OCI-LY7 (cell line): ENCODE measurements around the gene TMEM135. TPM values are rescaled to one million over a fixed set of nuclear protein-coding genes. Genes with fewer than 3 reads are reported as not detected.
"Not testable (repeated sequence)": the region's sequence is repeated elsewhere in the genome, so short reads cannot be mapped to it uniquely, and the experiment has no call there.

ENCODE experiments used
- BruUV-seq: library from RNA; stranded (reverse); fragments of 400-500 nt; replicated peaks from 2 replicates; lab custom pipeline; 2021; lab: Mats Ljungman, UMichigan
- CTCF ChIA-PET: fragments of 300-600 bp; sonication (Branson Sonifier 250); formaldehyde crosslinking; loops from one replicate; lab custom pipeline; 2022; ENCODE audit warnings: antibody characterized with exemption; ENCODE audit not compliant: unreplicated experiment; lab: Charles Lee
- POLR2A ChIA-PET: fragments of 300-600 bp; sonication (Branson Sonifier 250); formaldehyde crosslinking; loops from one replicate; lab custom pipeline; 2022; ENCODE audit warnings: antibody characterized with exemption; lab: Charles Lee
- DNase-seq: peaks from one replicate; pipeline ENCODE4 v3.0.0-alpha.2; 2015; ENCODE audit warnings: low spot score
- H2AFZ ChIP-seq: fragments of 200-600 bp; sonication (generic), shearing (Covaris generic); 2 replicates; pipeline ENCODE4 v1.6.1; 2014; ENCODE audit warnings: mild to moderate bottlenecking, antibody characterized with exemption, low read length, moderate library complexity
- H3K27ac ChIP-seq: fragments of 200-600 bp; sonication (generic); 2 replicates; pipeline ENCODE4 v1.5.1; 2014; ENCODE audit warnings: mixed run types, low read depth, mild to moderate bottlenecking, moderate library complexity, low read length, inconsistent platforms; ENCODE audit not compliant: poor library complexity, severe bottlenecking
- H3K36me3 ChIP-seq: fragments of 200-600 bp; sonication (generic); 2 replicates; pipeline ENCODE4 v1.6.1; 2014; ENCODE audit warnings: mild to moderate bottlenecking, antibody characterized with exemption, low read length, moderate library complexity, mixed read lengths; ENCODE audit not compliant: insufficient read depth
- H3K4me1 ChIP-seq: fragments of 200-600 bp; sonication (generic); 2 replicates; pipeline ENCODE4 v1.5.1; 2014; ENCODE audit warnings: mild to moderate bottlenecking, low read length; ENCODE audit not compliant: insufficient read depth, poor library complexity, severe bottlenecking
- H3K4me2 ChIP-seq: fragments of 200-600 bp; sonication (generic); 2 replicates; pipeline ENCODE4 v1.6.1; 2014; ENCODE audit warnings: mild to moderate bottlenecking, low read length
- H3K4me3 ChIP-seq: fragments of 200-600 bp; sonication (generic); 2 replicates; pipeline ENCODE4 v1.5.1; 2014; ENCODE audit warnings: mild to moderate bottlenecking, low read depth, low read length; ENCODE audit not compliant: poor library complexity, severe bottlenecking
- H3K79me2 ChIP-seq: fragments of 200-600 bp; sonication (generic); 2 replicates; pipeline ENCODE4 v1.6.1; 2016; ENCODE audit warnings: low read depth, mild to moderate bottlenecking, low read length, moderate library complexity, mixed read lengths; ENCODE audit not compliant: insufficient read depth
- H3K9me2 ChIP-seq: fragments of 200-600 bp; sonication (generic); 2 replicates; pipeline ENCODE4 v1.6.1; 2016; ENCODE audit warnings: mild to moderate bottlenecking, low read length, mixed read lengths; ENCODE audit not compliant: insufficient read depth
- H3K9me3 ChIP-seq: fragments of 200-600 bp; sonication (generic); 2 replicates; pipeline ENCODE4 v1.6.1; 2014; ENCODE audit warnings: mild to moderate bottlenecking, mixed run types, low read length, mixed read lengths
- H4K20me1 ChIP-seq: fragments of 200-600 bp; sonication (generic); 2 replicates; pipeline ENCODE4 v1.6.1; 2014; ENCODE audit warnings: mild to moderate bottlenecking, antibody characterized with exemption, low read length, moderate library complexity, mixed read lengths; ENCODE audit not compliant: insufficient read depth
- EZH2phosphoT487 ChIP-seq: fragments of 200-600 bp; sonication (generic); IDR thresholded peaks from 2 replicates; pipeline ENCODE4 v1.6.1; 2018; ENCODE audit warnings: low read depth, borderline replicate concordance, mild to moderate bottlenecking, mixed run types, antibody characterized with exemption, low read length, moderate library complexity, mixed read lengths
- intact Hi-C: fragments of 100-400 bp; cut with micrococcal nuclease; formaldehyde crosslinking; loops from one replicate; pipeline ENCODE4 v1.10.0; 2022; ENCODE audit not compliant: unreplicated experiment
- total RNA-seq, 2 experiments: library from RNA; depleted of rRNA in 1 of 2; stranded (reverse); fragments of >200 nt in 1 of 2; shearing (Covaris generic) in 1 of 2; gene quantifications; 2 replicates each; pipeline ENCODE4 v1.2.3, GENCODE V29; 2014 to 2022
- TF ChIP-seq, protein P1 (sequence below): fragments of 200-600 bp; sonication (generic); conservative IDR thresholded peaks from 2 replicates; pipeline ENCODE4 v1.5.1; 2014; ENCODE audit warnings: mild to moderate bottlenecking, antibody characterized with exemption, low read length, moderate library complexity, mixed read lengths

TMEM135 gene
- total RNA-seq, 2 experiments from 2014 or later: 14.5 to 56.4 TPM

DNA sequence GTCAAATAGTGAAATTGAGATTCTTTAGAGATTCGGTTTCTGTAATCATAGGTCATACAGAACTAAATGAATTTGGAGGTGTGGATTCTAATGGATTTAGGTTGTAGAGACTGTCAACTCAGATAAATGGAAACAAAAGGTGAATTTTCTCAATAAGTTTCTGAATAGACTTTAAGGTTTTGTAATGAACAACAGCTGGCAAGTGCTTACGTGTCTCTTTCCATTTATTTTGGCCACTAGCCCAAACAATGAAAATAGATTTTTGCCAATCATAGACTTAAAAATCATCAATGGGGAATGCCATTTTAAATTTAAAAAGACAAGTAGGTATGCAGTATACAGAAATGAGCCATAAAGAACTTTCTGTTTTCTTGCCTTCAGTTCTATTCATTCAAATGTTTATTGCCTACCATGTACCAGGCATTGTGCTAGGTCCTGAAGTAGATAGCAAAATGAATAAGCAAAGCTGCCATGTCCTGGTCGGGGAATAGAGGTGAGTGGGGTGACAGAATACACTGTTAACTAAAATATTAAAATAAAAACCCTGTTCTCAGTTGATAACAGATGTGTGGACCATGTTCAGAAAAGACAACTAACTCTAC is 16.9 kb upstream of the TMEM135 start:
- Histone ChIP-seq H3K79me2 (no peaks in the 10 kb centered on the region), H4K20me1 (no peaks in the 10 kb centered on the region), H3K4me3 (no peak overlapping the region), H3K4me1 (no peaks in the 10 kb centered on the region), H3K27ac (no peak overlapping the region), H3K9me3 (no peaks in the 10 kb centered on the region), H3K36me3 (no peaks in the 10 kb centered on the region), H3K4me2 (no peak overlapping the region), H2AFZ (no peak overlapping the region), H3K9me2 (no peaks in the 10 kb centered on the region)
- POLR2A ChIA-PET: interaction anchor here (1.2 kb wide), 1 partner anchor 17 kb away, joined by 7 read pairs; the partner anchor contains the start of gene TMEM135
- DNase-seq: no peak
- TF ChIP-seq EZH2phosphoT487: no peak
- TF ChIP-seq, protein P1, sequence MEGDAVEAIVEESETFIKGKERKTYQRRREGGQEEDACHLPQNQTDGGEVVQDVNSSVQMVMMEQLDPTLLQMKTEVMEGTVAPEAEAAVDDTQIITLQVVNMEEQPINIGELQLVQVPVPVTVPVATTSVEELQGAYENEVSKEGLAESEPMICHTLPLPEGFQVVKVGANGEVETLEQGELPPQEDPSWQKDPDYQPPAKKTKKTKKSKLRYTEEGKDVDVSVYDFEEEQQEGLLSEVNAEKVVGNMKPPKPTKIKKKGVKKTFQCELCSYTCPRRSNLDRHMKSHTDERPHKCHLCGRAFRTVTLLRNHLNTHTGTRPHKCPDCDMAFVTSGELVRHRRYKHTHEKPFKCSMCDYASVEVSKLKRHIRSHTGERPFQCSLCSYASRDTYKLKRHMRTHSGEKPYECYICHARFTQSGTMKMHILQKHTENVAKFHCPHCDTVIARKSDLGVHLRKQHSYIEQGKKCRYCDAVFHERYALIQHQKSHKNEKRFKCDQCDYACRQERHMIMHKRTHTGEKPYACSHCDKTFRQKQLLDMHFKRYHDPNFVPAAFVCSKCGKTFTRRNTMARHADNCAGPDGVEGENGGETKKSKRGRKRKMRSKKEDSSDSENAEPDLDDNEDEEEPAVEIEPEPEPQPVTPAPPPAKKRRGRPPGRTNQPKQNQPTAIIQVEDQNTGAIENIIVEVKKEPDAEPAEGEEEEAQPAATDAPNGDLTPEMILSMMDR: no peak
- no TSS peak for BruUV-seq
- intact Hi-C loops: no loop called here
- CTCF ChIA-PET: no interaction called here

DNA sequence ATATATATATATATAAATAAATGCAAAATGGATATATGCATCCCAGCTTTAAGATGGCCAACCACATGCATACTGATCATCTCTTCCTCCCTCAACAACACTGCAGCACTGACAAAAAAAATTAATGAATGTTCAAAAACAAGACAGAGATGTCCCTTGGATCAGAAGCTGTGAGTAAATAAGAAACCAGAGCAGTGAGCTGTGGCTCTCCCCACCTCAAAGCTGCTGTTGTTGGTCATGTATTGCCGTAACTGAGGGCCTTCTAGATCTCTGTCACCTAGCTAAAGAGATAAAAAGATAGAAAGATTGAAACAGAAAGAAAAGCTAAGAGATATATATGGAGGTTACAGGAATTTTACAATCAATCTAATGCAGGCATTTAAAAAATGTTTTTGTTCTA is 15.5 kb upstream of the TMEM135 start:
- H2AFZ ChIP-seq: no peak overlapping the region
- TF ChIP-seq, protein P1: no peak
- TF ChIP-seq EZH2phosphoT487: no peak
- no peak overlapping the region for H3K27ac ChIP-seq
- DNase-seq: no peak
- H3K4me1 ChIP-seq: no peaks in the 10 kb centered on the region
- no peak overlapping the region for H3K4me2 ChIP-seq
- no peak overlapping the region for H3K4me3 ChIP-seq
- no peaks in the 10 kb centered on the region for H3K9me3 ChIP-seq
- no TSS peak for BruUV-seq
- no peaks in the 10 kb centered on the region for H4K20me1 ChIP-seq
- H3K79me2 ChIP-seq: no peaks in the 10 kb centered on the region
- ChIA-PET POLR2A (interaction anchor here (0.9 to 1.4 kb wide), 6 partner anchors 10 to 285 kb away, joined by 3 read pairs; partner anchors contain the start of gene TMEM135), CTCF (no interaction called here)
- H3K36me3 ChIP-seq: no peaks in the 10 kb centered on the region
- intact Hi-C loops: no loop called here
- no peaks in the 10 kb centered on the region for H3K9me2 ChIP-seq

DNA sequence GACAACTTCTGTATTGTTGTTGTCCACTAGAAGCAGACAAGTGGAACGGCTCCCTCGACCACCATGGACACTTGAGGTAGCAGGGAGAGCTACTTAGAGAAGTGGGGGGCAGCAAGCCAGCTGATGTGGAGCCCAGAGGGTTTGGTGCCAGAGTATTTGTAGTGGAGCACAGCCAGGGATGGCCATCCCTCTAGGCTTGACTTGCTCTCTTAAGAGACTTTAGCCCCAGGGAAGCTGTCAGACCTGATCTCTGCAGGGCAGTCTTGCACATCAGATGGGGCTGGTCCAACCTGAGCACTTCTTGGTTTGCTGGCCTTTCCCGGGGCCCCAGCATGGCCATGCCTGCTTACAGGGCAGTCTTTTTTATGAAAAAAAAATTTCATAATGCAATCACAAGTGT is 15.0 kb upstream of the TMEM135 start:
- ChIA-PET CTCF (no interaction called here), POLR2A (interaction anchor here (0.9 to 1.4 kb wide), 3 partner anchors 15 to 28 kb away, joined by 3 read pairs; partner anchors contain the start of gene TMEM135)
- H4K20me1 ChIP-seq: no peaks in the 10 kb centered on the region
- TF ChIP-seq, protein P1: no peak
- TF ChIP-seq EZH2phosphoT487: no peak
- BruUV-seq: no TSS peak
- intact Hi-C loops: no loop called here
- no peak overlapping the region for H3K27ac ChIP-seq
- H3K9me2 ChIP-seq: no peaks in the 10 kb centered on the region
- no peaks in the 10 kb centered on the region for H3K9me3 ChIP-seq
- no peak overlapping the region for H3K4me3 ChIP-seq
- H3K79me2 ChIP-seq: no peaks in the 10 kb centered on the region
- no peaks in the 10 kb centered on the region for H3K36me3 ChIP-seq
- no peaks in the 10 kb centered on the region for H3K4me1 ChIP-seq
- no peak overlapping the region for H3K4me2 ChIP-seq
- no peak for DNase-seq
- no peak overlapping the region for H2AFZ ChIP-seq

DNA sequence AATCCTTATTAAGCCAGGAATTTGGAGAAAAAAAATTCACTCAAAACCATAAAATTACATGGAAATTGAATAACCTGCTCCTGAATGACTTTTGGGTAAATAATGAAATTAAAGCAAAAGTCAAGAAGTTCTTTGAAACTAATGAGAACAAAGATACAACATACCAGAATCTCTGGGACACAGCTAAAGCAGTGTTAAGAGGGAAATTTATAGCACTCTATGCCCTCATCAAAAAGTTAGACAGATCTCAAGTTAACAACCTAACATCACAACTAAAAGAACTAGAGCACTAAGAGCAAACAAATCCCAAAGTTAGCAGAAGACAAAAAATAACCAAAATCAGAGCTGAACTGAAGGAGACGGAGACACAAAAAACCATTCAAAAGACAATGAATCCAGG is 11.3 kb upstream of the TMEM135 start:
- H3K9me2 ChIP-seq, H3K9me3 ChIP-seq, BruUV-seq, H3K36me3 ChIP-seq, intact Hi-C loops, H3K4me2 ChIP-seq, H3K4me3 ChIP-seq, H3K27ac ChIP-seq, H3K79me2 ChIP-seq, CTCF ChIA-PET, DNase-seq, H3K4me1 ChIP-seq, H2AFZ ChIP-seq, H4K20me1 ChIP-seq: not testable (repeated sequence)
- POLR2A ChIA-PET: interaction anchor here (0.6 kb wide), 2 partner anchors 108 to 688 kb away, joined by 3 read pairs; no protein-coding TSS in a partner anchor
